ENCODE data around the gene ASIP.
"Not testable (repeated sequence)": the region's sequence is repeated elsewhere in the genome, so short reads cannot be mapped to it uniquely, and the experiment has no call there.

The ASIP gene

GRCh38 chr20:34240693-34241615, at the start of gene ASIP:
TSS of gene ASIP (plus strand) at chr20:34241423. CDS start at chr20:34260375, 18,952 bp downstream.
- DNase-seq (ENCODE audit: low read depth) = peak; percentile 72

GRCh38 chr20:34193051-34193450, 48.2 kb upstream of the ASIP start:
- no peak for DNase-seq (ENCODE audit: low read depth)

- DNase-seq (ENCODE audit: low read depth) = no peak
These were observed 42.0 kb upstream of the ASIP start for GRCh38 chr20:34199183-34199582.

- DNase-seq (ENCODE audit: low read depth) = no peak
These were observed 41.2 kb upstream of the ASIP start for GRCh38 chr20:34200023-34200422.

GRCh38 chr20:34201531-34201930, 39.7 kb upstream of the ASIP start:
- DNase-seq (ENCODE audit: low read depth) = no peak

GRCh38 chr20:34205172-34205880, 35.9 kb upstream of the ASIP start:
- not testable (repeated sequence) for DNase-seq (ENCODE audit: low read depth)

GRCh38 chr20:34209111-34209510, 32.1 kb upstream of the ASIP start:
- DNase-seq (ENCODE audit: low read depth) = no peak

- DNase-seq (ENCODE audit: low read depth) = no peak
These were observed 31.0 kb upstream of the ASIP start for GRCh38 chr20:34210271-34210670.

- DNase-seq (ENCODE audit: low read depth) = no peak
These were observed 29.6 kb upstream of the ASIP start for GRCh38 chr20:34211591-34211990.

- DNase-seq (ENCODE audit: low read depth) = no peak
These were observed 28.0 kb upstream of the ASIP start for GRCh38 chr20:34213213-34213612.

- peak; percentile 40 for DNase-seq (ENCODE audit: low read depth)
These were observed 25.4 kb upstream of the ASIP start for GRCh38 chr20:34215711-34216381.

GRCh38 chr20:34216382-34216742, 24.9 kb upstream of the ASIP start:
- DNase-seq (ENCODE audit: low read depth) = no peak

- no peak for DNase-seq (ENCODE audit: low read depth)
These were observed 20.7 kb upstream of the ASIP start for GRCh38 chr20:34220561-34220960.

- peak; percentile 93 for DNase-seq (ENCODE audit: low read depth)
These were observed 19.0 kb upstream of the ASIP start for GRCh38 chr20:34222208-34222607.

GRCh38 chr20:34224251-34224650, 17.0 kb upstream of the ASIP start:
- not testable (repeated sequence) for DNase-seq (ENCODE audit: low read depth)

- no peak for DNase-seq (ENCODE audit: low read depth)
These were observed 9.6 kb upstream of the ASIP start for GRCh38 chr20:34231634-34232033.

- no peak for DNase-seq (ENCODE audit: low read depth)
These were observed 8.6 kb upstream of the ASIP start for GRCh38 chr20:34232494-34233087.

GRCh38 chr20:34233687-34234086, 7.5 kb upstream of the ASIP start:
- DNase-seq (ENCODE audit: low read depth) = no peak

- DNase-seq (ENCODE audit: low read depth) = no peak
These were observed 5.3 kb upstream of the ASIP start for GRCh38 chr20:34235875-34236274.

- no peak for DNase-seq (ENCODE audit: low read depth)
These were observed 3.3 kb upstream of the ASIP start for GRCh38 chr20:34237942-34238341.

GRCh38 chr20:34240121-34240520, 1.1 kb upstream of the ASIP start:
- DNase-seq (ENCODE audit: low read depth) = no peak

GRCh38 chr20:34242015-34242414, 792 bp downstream of the ASIP start:
- not testable (repeated sequence) for DNase-seq (ENCODE audit: low read depth)

Measured in stromal cell of bone marrow (primary cell).